HG03521 (cell line): Measurements from ENCODE around the gene C1QTNF5.

Experiments
- ATAC-seq: cut with Tn5 transposase; IDR thresholded peaks from one replicate; pipeline ENCODE4 v1.9.1; 2021; ENCODE audit warnings: mild to moderate bottlenecking, moderate library complexity; ENCODE audit not compliant: unreplicated experiment

C1QTNF5 gene

DNA sequence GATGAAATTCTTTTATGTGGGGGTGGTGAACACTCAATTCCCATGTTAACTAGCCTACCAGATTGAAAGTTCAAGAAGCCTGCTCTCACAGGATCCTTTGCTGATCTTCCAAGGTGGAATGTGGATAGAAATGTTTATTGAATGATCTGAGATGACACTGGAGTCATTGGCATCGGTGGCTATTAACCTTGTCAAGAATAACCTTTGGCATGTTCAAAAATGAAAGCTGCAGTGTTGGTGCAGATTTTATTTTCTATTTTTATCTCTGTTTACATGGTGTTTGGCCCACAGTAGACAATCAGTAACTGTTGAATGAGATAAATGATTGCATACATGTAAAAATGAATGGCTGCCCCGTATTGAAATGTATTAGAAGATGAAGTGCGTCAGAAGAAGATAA is 42.7 kb downstream of the C1QTNF5 start:
- no peak for ATAC-seq

- no peak for ATAC-seq
These were observed 45.5 kb downstream of the C1QTNF5 start for GRCh38 chr11:119295178-119295577.

DNA sequence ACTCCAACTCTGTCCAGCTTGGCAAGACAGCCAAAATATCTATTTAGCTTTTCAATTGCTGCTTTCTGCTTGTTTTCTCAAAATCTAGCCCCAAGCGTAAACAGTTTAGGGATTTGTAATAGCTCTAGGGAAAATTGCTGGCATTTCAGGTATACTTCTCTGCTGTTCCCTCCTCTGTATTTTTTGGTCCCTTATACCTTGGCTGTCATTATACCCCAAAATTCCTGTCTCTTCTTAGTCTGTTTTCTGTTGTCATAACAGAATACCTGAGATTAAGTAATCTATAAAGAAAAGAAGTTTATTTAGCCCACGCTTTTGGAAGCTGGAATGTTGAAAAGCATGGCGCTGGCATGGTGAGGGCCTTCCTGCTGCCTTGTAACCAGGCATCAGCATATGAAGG is 47.2 kb downstream of the C1QTNF5 start:
- ATAC-seq = no peak

DNA sequence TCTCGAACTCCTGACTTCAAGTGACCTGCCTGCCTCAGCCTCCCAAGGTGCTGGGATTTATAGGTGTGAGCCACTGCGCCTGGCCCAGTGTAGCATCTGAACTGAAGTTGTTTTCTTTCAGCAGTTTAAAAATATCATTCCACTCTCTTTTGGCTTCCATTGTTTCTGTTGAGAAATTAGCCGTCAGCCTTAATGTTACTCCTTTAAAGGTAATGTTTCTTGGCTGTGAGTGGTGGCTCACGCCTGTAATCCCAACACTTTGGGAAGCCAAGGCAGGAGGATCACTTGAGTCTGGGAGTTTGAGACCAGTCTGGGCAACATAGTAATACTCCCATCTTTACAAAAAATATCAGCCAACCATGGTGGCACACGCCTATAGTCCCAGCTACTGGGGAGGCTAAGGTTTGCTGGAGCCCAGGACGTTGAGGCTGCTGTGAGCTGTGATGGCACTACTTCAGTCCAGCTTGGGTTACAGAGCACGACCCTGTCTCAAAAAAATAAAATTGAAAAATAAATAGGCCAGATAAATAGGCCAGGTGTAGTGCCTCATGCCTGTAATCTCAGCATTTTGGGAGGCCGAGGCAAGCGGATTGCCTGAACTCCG is 49.7 kb downstream of the C1QTNF5 start:
- ATAC-seq = no peak
